ENCODE measurements around the gene SLC35B1.

Gene SLC35B1

GRCh38 chr17:49659661-49660382 is 47.9 kb downstream of the SLC35B1 start:
- no peak for DNase-seq

- no peak for DNase-seq
Observed at GRCh38 chr17:49656247-49656646, 51.5 kb downstream of the SLC35B1 start.

Data from NCI-H1694 (cell line).